ENCODE results near the gene NYAP2.

NYAP2 gene

DNA sequence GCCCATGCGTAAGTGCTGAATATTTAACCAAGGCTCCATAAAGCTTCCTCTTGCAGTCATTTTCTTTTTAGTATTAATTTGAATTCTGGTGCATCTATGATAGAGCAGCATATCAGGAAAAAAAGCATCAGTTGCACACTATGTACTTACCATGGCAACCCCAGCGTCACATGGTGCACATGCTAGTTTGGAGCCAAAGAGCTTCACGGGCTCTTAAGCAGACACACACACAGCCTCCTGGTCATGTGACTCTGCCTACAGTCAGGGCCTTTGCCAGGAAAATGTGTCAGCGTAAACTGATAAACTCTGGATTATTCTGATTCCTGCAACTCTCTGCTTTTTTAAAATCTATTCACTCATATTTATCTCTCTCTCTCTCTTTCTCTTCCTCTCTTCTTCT lies 30.2 kb downstream of the NYAP2 start:
- DNase-seq, result no peak

DNA sequence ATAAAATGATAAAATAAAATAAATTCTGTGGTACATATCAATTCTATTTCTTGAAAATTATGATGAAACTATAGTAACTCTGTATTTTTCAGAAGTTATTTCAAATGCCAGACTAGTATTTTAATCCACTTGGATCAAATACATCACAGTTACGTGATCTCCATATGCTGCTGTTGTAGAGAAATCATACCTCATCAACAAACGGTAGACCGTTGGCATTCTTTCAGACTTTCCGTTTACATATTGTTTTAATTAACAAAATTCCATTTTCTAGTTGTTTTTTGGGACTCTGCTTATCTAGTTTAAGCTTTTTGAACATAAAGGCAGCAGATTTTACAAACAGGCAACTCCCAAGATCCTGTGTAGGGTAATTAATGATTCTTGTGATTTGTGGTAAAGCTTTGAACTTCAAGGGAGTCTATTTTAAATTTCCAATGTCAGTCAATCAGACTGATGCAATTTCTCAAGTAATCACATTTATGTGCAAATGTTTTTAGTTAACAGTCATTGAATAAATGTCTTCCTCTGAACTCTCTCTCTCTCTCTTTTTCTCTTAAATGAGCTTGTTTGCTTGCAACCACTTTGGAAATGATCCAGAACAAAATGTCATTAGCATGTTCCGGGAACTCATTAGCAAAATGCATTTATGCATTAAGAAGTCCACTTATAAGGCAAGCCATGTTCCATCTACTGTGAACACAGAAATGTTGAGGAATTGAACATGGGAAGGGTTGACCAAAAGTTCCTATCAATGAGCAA lies 31.8 kb downstream of the NYAP2 start:
- no peak for DNase-seq

DNA sequence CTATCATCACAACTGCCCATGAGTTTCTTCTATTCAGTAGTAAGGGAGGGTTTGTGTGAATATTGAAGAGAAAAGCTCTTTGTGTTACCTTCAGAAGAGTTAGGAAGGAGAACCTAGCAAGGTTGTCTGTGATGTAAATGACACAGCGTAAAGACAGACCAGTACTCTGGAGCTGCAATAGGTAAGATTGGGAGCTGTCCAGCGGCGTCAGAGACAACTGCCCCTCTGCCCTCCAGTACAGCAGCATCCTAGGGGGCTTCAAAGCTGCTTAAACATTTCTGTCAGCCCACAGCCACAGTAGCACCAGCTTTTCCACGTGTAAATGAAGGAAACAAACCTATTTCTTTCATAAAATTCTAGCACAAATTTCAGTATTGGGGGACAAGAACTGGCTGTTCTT lies 34.5 kb downstream of the NYAP2 start:
- no peak for DNase-seq

DNA sequence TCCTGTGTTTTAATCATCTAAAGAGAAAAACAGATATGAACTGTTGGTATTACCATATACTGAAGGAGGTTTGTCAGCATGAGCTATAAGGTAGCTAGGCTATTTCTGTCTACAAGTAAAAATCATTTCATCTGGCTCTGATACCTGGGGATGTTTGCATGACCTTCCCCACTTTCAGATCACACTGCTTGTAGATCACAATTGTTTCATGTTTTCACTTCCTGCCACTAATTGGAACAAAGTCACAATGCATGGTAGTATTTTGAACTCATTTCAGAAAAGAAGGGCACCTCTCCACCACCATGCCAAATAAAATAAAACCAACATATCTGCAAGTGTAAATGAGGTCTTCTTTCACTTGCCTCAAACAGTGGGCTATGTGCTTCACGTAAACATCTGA lies 37.8 kb downstream of the NYAP2 start:
- DNase-seq, result no peak

DNA sequence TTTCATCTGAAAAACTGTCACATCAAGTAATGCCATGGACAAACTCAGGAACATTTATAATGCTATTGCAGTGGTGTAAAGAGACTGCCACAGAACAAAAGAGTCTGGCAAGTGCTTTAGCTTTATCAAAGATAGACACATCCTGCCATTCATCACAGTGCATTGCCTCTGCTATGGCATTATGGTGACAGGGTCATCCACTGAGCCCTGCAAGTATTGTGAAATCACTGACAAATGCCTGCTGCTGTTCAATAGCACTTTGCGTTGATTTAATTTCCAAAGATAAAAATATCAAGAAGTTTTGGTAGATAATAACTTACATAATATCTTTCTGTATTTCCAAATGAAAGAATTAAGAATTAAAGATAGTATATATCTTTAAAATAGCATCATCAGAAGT lies 38.7 kb downstream of the NYAP2 start:
- DNase-seq, result no peak

DNA sequence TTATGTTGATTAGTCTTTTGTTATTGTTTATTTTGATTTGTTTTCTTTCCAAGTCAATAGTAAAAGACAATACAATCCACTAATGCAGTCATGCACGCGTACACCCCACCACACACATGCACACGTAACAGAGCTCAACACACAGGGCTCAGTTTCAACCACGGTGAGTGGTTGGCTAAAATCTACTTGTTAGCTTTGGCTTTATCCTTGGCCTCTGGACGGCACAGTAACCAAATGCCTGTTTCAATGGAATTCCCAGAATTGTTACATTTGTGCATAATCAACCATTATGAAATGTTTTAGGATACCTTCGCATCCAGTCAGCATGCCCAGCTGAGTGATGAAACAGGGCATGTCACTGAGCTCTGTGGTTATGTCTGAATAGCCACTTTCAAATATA lies 53.2 kb downstream of the NYAP2 start:
- no peak for DNase-seq

DNA sequence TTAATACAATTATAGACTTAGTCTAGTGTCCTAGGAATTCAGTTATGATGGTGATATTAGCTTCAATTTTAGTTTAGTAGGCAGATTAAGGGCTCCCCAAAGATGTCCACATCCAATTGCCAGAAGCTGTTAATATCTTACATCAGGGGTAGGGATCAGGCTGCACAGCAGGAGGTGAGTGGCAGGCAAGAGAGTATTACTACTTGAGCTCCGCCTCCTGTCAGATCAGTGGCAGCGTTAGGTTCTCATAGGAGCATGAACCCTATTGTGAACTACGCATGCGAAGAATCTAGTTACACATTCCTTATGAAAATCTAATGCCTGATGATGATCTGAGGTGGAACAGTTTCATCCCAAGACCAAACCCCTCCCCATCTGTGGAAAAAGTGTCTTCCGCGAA lies 54.9 kb downstream of the NYAP2 start:
- DNase-seq, result no peak

DNA sequence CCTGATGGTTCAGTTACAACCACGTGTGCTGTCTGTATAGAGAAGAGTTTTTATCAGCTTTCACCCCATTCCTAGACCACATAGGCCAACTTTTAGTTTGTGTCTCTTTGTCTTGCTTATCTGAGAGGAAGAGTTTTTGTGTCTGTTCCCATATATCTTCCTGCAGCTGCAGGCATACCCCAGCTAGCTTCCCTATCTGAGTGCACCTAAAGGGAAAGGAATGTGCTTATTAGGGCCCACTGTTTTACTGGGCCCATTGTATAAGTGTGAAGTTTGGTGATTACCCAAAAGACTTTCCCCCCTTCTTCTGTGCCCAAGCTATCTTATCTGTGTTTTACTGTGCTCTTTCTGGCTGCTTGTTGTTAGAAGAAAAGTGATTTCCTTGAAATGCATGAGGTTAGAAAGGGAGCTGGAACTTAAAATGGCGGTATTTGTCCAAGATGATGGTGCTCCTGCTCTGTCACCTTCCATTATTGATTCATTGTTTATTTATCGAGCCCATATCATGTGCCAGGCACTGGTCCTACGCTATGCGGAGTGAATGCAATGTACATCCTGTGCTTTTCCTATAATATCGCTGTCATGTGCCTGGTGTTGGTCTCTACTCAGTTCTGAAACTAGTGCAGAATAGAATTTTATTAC lies 57.2 kb downstream of the NYAP2 start:
- DNase-seq, result no peak

DNA sequence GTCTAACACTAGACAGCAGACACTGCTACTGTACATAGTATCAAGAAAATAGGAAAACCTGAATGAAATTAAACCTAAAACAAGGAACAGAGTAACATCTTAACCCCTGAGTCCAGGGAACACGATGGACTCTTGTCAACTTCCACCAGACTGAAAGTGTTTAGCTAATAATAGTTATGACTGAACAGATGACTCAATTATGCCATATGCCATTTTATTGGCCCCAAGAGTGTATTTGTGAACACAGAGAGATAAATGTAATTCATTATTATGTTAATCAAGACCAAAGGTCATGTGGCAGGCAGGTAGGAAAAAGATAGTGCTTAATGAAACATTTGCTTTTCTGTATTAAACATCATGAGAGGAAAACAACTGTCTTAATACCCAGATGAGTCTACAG lies 58.0 kb downstream of the NYAP2 start:
- DNase-seq, result no peak

DNA sequence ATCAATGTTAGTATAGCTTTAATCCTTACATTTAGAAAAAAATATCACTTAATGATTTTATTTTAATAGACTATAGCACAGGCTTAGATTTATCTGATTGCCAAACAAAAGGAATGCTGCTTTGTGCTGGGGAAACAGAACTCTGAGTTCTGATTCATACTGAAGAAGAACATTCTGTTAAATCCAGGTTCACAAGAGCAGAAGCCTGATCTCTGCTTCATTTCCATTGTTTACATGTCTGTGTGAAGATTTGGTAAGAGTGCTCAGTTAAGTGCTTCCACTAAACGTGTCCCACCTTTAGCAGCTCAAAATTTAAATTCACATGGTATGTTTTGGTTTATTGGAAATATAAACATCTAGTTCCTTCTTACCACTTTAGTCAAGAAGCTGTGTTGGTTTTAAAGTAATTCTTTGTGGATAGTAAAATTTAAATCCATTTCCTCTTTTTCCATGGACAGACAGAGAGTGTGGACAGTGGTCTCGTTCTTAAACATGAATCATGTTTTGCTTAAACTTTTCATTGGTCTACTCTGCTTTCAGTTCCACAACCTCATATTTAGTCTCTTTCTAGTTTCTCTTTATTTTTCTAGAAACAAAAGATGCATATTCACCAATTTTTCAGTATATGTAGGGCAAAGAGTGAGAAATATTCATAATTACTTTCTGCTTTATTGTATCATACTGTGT lies 59.1 kb downstream of the NYAP2 start:
- no peak for DNase-seq

DNA sequence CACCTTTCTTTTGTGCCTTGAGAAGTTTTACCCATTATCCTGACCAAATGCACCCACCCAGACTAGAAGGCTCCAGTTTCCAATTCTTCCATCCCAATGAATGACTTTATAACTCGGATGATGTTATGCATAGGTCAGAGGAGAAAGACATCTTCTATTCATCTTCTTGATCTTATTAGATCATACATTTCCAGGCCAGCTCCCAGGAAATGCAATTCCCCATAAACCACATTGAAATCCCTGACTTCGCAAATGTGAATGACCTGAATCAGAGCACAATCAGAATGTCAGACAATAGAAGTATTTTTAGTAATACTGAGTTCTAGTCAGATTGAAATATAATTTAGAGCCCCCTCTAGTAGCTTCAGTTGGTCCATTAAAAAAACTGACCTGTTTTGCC lies 62.9 kb downstream of the NYAP2 start:
- DNase-seq, result no peak

DNA sequence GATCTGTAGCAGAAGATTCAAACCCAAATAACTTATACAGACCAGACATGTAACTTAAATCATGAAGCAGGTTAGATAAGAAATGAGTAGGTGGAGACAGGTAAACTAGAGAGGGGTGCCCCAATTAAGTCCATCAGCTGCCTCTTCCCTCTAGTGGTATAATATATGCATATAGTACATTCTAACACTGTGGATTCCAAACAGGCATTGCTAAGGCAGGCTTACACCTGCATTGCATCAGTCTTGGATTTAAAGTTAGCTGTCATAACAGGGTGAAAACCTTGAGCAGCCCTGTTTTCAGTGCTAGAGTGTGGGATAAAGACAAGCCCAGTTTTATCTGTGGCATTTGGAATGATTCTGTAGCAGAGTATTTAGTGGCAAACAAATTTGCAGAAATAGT lies 63.4 kb downstream of the NYAP2 start:
- DNase-seq, result no peak

DNA sequence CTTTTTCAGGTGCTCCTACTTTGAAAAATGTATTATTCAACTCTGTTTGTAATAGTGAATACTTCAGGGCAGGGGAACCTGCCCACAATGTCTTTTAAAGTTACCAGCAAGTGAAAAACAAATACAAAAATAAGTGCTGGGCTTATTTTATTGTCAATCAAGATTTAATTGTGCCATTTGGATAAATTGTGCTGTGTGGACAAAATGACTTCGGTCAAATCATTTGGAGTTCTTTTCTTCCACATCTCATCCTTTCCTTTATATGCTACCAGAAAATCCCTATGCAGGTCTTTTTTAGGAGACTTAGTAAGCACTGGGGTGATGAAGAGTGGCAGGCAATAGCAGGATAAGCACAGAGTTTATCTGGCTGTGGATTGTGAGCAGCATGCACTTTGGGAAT lies 63.9 kb downstream of the NYAP2 start:
- DNase-seq, result no peak

DNA sequence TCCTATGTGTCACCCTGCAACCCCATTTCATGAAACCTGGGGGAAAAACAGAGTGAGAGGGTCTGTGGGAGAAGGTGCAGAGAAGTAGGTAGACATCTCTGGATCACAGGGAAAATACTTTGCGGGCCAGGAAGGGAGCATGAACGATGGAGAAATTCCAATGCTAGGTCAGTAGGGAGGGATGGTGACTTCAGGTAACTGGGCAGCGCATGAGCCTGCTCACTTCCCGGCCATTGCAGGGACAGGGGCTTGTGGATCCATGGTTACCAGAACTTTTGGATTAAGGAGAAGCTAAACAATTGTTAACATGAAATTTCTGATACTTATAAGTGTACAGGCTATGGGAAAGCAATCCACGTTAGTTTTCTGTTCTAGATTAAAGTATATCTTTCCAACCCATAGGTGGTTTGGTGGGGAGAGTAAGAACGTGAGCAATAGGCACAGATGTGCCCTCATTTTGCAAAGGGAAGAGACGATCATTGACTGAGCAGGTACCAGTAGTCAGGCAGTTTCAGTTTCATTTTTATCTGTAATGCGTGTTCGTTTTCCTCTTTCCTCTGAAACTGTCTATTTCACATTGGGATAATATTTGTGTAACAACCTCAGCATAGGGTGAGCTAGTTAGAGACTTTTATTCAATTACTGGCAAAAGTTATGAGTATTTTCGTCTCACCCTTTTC lies 65.0 kb downstream of the NYAP2 start:
- DNase-seq, result no peak

DNA sequence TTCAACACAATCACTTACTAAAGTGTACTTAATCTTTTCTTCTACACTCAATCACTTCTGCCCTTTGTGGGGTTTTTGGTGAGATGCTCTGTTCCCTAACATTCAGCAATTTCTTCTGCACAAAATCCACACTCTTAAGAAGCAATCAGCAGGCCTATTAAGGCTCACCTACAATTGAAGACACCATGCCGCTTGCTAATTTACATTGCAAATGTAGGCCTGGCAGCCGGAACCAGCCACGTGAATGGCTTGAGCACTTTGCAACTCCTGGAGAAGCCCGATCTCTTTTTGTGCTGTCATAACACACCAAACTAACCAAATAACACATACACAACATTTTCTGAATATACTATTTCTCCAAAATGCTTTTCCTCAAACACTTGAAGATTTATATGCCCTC lies 66.3 kb downstream of the NYAP2 start:
- DNase-seq, result no peak

DNA sequence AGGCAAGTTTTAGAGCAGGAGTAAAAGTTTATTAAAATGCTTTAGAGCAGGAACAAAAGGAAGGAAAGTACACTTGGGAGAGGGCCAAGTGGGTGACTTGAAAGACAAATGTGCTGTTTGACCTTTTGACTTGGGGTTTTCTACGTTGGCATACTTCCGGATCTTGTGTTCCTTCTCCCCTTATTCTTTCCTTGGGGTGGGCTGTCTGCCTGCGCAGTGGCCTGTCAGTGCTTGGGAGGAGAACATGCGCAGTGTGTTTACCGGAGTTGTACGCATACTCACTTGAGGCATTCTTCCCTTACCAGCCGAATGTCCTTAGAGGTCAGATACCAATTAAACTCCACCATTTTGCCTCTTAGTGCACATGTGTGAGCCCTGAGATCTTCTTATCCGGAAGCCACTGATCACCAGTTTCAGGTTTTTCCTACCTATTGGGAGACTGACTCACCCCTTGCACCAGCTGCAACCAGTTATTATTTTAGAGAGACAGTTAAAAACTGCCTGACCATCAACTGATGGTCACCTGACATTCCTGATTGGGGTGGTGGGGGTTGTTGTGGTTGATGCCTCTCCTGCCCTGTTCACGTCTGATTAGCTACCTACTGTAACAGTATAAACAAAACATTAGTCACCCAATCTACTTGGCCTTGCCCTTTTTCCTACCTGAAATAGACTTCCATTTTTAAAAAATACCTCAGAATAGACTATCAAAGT lies 67.5 kb downstream of the NYAP2 start:
- no peak for DNase-seq

DNA sequence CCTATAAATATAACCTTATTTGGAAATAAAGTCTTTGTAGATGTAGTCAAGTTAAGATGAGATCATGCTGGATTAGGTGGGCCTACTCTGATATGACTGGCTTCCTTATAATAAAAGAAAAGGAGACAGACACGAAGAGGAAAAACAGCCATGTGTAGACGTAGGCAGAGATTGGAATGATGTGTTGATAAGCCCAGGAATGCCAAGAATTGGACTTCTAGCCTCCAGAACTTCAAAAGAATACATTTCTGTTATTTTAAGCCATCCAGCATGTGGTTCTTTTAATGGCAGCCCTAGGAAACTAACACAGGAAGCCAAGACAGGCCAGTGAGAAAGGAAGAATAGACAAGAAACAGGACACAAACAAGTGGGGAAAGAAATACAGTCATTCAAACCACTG lies 68.6 kb downstream of the NYAP2 start:
- DNase-seq, result no peak

DNA sequence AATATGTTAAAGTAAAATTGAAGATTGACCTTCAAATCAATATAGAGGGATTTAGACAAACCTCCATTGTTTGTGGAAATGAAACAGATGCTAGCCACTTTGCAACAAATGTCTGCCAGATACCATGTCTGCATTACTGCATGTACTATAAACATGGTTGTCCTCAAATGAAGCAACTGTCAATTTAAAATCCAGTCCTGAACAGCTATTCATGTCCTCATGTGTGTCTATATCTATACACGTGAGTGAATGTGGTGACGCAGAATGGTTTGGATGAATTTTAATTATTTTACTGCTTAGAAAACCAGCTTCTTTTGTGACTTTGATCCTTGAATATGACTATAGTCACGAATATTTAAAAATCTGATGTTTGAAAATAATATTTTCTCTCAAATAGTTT lies 71.5 kb downstream of the NYAP2 start:
- DNase-seq, result no peak

DNA sequence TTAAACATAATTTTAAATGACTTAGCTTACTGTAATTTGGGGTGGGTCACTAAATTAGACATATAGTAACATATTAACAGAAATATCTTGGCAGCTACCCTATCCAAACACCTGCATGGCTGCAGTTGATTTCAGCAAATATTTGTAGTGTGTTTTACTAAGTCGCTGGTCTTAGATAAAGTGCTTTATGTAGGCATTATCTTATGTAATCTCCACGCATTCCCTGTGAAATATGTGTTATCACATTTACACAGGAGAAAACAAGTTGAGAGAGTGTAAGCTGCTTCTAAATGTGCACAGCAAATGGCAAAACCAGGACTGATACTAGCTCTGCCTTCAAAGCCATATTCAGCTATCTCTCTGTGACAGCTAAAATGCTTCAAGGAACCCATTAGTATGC lies 72.0 kb downstream of the NYAP2 start:
- no peak for DNase-seq

DNA sequence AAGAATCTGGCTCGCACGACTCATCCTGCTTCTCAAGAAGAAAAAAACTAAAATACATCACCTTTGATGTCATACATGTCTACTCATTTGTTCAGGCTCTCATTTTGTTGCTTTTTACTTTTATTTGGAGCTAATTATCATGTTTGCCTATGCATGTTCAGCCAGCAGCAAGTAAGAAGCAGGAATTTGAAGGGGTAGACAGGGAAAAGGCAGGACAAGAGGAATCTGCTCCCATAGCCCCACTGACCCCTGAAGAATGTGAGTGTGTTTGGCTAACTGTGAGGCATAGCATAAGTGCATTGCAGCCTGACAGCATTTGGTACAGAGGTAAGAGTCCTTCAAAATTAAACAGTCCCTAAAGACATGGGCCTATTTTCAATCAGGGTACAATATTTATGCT lies 72.7 kb downstream of the NYAP2 start:
- no peak for DNase-seq

DNA sequence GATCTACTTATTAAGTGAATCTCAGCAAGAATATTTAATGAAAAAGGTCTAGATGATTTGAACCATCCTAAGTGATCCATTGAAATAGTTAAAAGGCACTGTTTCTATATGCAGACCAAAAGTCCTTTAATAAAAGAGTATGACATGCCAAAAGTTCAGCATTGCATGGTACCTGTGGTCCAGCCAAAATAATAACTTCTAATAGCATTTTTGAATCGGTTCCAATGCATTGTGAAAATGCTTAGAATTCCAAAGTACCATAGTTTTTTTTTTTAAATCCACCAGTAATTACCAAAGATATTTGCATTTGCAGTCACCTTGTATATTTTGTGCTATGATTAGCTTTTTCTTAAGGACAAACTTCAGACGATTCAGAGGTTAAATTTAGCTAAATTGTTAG lies 79.9 kb downstream of the NYAP2 start:
- DNase-seq, result no peak

DNA sequence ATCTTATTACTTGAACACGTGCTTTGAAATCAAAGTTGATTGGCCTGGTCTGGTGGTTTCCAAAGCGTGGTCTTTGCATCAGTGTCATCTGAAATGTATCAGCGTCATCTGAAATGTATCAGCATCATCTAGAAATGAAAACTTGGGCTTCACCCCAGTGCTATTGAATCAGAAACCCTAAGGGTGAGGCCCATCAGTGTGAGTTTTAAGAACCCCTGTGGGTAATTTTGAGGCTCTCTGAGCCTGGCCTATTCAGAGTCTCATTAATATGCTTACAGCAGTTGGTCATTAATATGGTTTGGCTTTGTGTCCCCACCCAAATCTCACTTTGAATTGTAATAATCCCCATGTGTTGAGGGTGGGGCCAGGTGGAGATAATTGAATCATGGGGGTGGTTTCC lies 85.2 kb downstream of the NYAP2 start:
- DNase-seq, result no peak

DNA sequence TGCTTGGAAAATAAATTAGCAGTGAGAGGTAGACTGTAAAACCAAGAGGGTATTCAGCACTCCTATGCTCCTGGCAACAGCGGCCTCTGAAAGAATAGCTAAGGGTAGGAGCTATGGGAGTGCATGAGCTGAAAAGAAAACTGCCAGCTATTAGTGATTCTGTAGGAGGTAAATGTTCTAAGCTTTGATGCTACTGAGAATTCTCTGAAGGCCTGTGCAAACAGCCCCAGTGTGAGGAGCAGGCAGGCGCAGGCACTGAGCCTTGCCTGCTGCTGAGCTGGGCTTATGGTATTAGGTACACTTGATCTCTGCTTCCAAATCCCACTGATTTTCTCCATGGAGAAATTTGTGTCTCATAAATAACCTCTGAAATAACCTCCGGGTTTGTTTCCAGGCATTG lies 86.7 kb downstream of the NYAP2 start:
- no peak for DNase-seq
